ENCODE measurements around the gene FOXM1. TPM values are rescaled to one million over a fixed set of nuclear protein-coding genes. Genes with fewer than 3 reads are reported as not detected.

FOXM1 gene
- total and polyA plus RNA-seq, 2 of the 13 experiments (the other 11 are each of a cell fraction or from before 2014, with no cell fraction given), result 17.1 to 25.9 TPM

DNA sequence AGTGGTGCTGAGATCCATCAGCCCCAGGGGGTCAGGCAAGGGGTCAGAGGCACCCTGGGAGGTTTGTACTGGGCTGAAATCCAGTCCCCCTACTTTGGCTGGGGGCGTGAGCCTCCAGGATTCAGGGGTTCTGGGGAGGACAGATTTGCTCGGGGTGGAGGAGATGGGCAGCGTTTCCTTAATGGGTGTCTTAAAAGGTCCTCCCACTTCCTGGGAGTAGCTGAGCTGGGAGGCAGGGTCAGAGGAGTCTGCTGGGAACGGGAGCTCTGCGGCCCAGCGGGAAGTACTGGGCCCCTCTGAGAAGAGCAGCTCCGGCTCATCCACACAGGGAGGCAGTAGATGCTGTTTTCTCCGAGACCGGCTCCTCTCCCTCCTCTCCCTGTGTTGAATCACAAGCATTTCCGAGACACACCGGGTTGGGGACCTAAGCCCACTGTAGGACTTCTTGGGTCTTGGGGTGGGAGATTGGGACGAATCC lies 18.0 kb downstream of the FOXM1 start:
- POLR2A ChIA-PET, result no interaction called here
- no peak for TF ChIP-seq RORA (CRISPR knock-in tag; IDR thresholded peaks at IDR 0.05)
- H3K4me3 ChIP-seq (replicated peaks in 1 of 3; ENCODE audit: insufficient read depth in 1 of 3, low read depth in 2 of 3, low read length in 3 of 3), result no peak overlapping the region
- intact Hi-C loops (cut with micrococcal nuclease; ENCODE audit: unreplicated experiment) (no loop called here), in situ Hi-C loops (cut with HindIII; ENCODE audit: extremely low pct_ligation_motif_present, low pct_unique_long_range_greater_than_20kb) (no loop called here)
- no peak for DNase-seq (ENCODE audit: low spot score)
- CTCF ChIA-PET (ENCODE audit: low intra/inter-chr PET ratio, low total read pairs), result no interaction called here
- 98% methylated on average over 12 of the region's 12 CpGs for WGBS (ENCODE audit: low lambda C conversion rate)
- peaks cover 12% of the 10 kb centered on the region for H3K4me1 ChIP-seq (ENCODE audit: insufficient read depth, low read length)
- H3K27ac ChIP-seq (ENCODE audit: extremely low read length, insufficient read depth, low read length), result no peak overlapping the region
- no peaks in the 10 kb centered on the region for H3K27me3 ChIP-seq (ENCODE audit: control insufficient read depth in 1 of 2, insufficient read depth in 2 of 2, low read length in 2 of 2)
- BruUV-seq (replicated peaks), result TSS peak; percentile 41
- no peaks in the 10 kb centered on the region for H3K79me2 ChIP-seq (ENCODE audit: insufficient read depth, low read length)
- no peaks in the 10 kb centered on the region for H3K9me3 ChIP-seq (ENCODE audit: low read length)
- H3K4me2 ChIP-seq (ENCODE audit: low read depth, low read length), result no peak overlapping the region
- no peak overlapping the region for H3K9ac ChIP-seq (ENCODE audit: insufficient read depth, low read depth, low read length)
- no peak for ATAC-seq
- no peak overlapping the region for H2AFZ ChIP-seq (ENCODE audit: low read length)
- peaks cover 8 to 46% of the 10 kb centered on the region in 2 experiments for H3K36me3 ChIP-seq (replicated peaks in 1 of 2; ENCODE audit: control insufficient read depth in 1 of 2, insufficient read depth in 2 of 2, low read length in 2 of 2)
- no peaks in the 10 kb centered on the region for H4K20me1 ChIP-seq (ENCODE audit: insufficient read depth, low read length)
- FAIRE-seq, result no peak

GRCh38 chr12:2858334-2858733 lies 18.6 kb downstream of the FOXM1 start:
- peaks cover 12% of the 10 kb centered on the region for H3K4me1 ChIP-seq (ENCODE audit: insufficient read depth, low read length)
- H3K9me3 ChIP-seq (ENCODE audit: low read length), result no peaks in the 10 kb centered on the region
- no CpG with 5 or more reads among the region's 2 CpGs for WGBS (ENCODE audit: low lambda C conversion rate)
- CTCF ChIA-PET (ENCODE audit: low intra/inter-chr PET ratio, low total read pairs), result no interaction called here
- H2AFZ ChIP-seq (ENCODE audit: low read length), result no peak overlapping the region
- ATAC-seq (no peak), DNase-seq (ENCODE audit: low spot score) (no peak), FAIRE-seq (no peak)
- no peaks in the 10 kb centered on the region for H4K20me1 ChIP-seq (ENCODE audit: insufficient read depth, low read length)
- H3K36me3 ChIP-seq (replicated peaks in 1 of 2; ENCODE audit: control insufficient read depth in 1 of 2, insufficient read depth in 2 of 2, low read length in 2 of 2), result peaks cover 8 to 43% of the 10 kb centered on the region in 2 experiments
- intact Hi-C loops (cut with micrococcal nuclease; ENCODE audit: unreplicated experiment), result no loop called here
- no TSS peak for BruUV-seq (replicated peaks)
- no peaks in the 10 kb centered on the region for H3K27me3 ChIP-seq (ENCODE audit: control insufficient read depth in 1 of 2, insufficient read depth in 2 of 2, low read length in 2 of 2)
- POLR2A ChIA-PET, result no interaction called here
- TF ChIP-seq ZNF614 (CRISPR knock-in tag; IDR thresholded peaks at IDR 0.05; ENCODE audit: borderline replicate concordance) (no peak), POLR2AphosphoS5 (IDR thresholded peaks at IDR 0.05; ENCODE audit: low read depth, low read length) (0 out of 2 replicates have a peak, but pooled peaks have one; percentile 37)
- H3K27ac ChIP-seq (ENCODE audit: extremely low read length, insufficient read depth, low read length), result no peak overlapping the region
- H3K4me3 ChIP-seq (replicated peaks in 1 of 3; ENCODE audit: insufficient read depth in 1 of 3, low read depth in 2 of 3, low read length in 3 of 3), result no peak overlapping the region
- in situ Hi-C loops (cut with HindIII; ENCODE audit: extremely low pct_ligation_motif_present, low pct_unique_long_range_greater_than_20kb), result no loop called here
- H3K79me2 ChIP-seq (ENCODE audit: insufficient read depth, low read length), result no peaks in the 10 kb centered on the region
- H3K9ac ChIP-seq (ENCODE audit: insufficient read depth, low read depth, low read length), result no peak overlapping the region
- no peak overlapping the region for H3K4me2 ChIP-seq (ENCODE audit: low read depth, low read length)
